H9 (cell line): ENCODE results near the gene PPP1CA. TPM values are rescaled to one million over a fixed set of nuclear protein-coding genes. Genes with fewer than 3 reads are reported as not detected.

Experiments used
- DNase-seq: peaks from one replicate; pipeline ENCODE4 v3.0.0-alpha.2; 2017
- H2AFZ ChIP-seq: one replicate; pipeline ENCODE4 v1.6.1; 2013; ENCODE audit warnings: mild to moderate bottlenecking, low read length, control low read depth, moderate library complexity
- H2AK5ac ChIP-seq: 2 replicates; pipeline ENCODE4 v1.6.1; 2013; ENCODE audit warnings: low read length, control low read depth, mixed read lengths; ENCODE audit not compliant: insufficient read length
- H2BK120ac ChIP-seq: one replicate; pipeline ENCODE4 v1.6.1; 2013; ENCODE audit warnings: low read depth, mild to moderate bottlenecking, low read length, control low read depth, inconsistent platforms; ENCODE audit not compliant: poor library complexity, severe bottlenecking
- H2BK12ac ChIP-seq: 2 replicates; pipeline ENCODE4 v1.6.1; 2013; ENCODE audit warnings: low read length, control low read depth, mixed read lengths, low read depth; ENCODE audit not compliant: insufficient read length
- H2BK15ac ChIP-seq: 2 replicates; pipeline ENCODE4 v1.6.1; 2013; ENCODE audit warnings: low read depth, low read length, control low read depth
- H2BK20ac ChIP-seq: one replicate; pipeline ENCODE4 v1.6.1; 2013; ENCODE audit warnings: low read depth, mild to moderate bottlenecking, low read length, control low read depth, inconsistent platforms; ENCODE audit not compliant: poor library complexity, severe bottlenecking
- H2BK5ac ChIP-seq: 2 replicates; pipeline ENCODE4 v1.6.1; 2013; ENCODE audit warnings: low read length, control low read depth, mixed read lengths; ENCODE audit not compliant: insufficient read length
- H3K14ac ChIP-seq: 2 replicates; pipeline ENCODE4 v1.6.1; 2013; ENCODE audit warnings: low read length, control low read depth; ENCODE audit not compliant: insufficient read depth
- H3K18ac ChIP-seq: 2 replicates; pipeline ENCODE4 v1.6.1; 2013; ENCODE audit warnings: low read depth, mild to moderate bottlenecking, mixed read lengths, low read length, control low read depth; ENCODE audit not compliant: insufficient read length
- H3K23ac ChIP-seq: 2 replicates; pipeline ENCODE4 v1.6.1; 2013; ENCODE audit warnings: low read length, control low read depth, mixed read lengths, low read depth; ENCODE audit not compliant: insufficient read length
- H3K23me2 ChIP-seq: 2 replicates; pipeline ENCODE4 v1.6.1; 2013; ENCODE audit warnings: low read depth, mild to moderate bottlenecking, mixed read lengths, low read length, control low read depth; ENCODE audit not compliant: insufficient read length, poor library complexity, severe bottlenecking
- H3K27ac ChIP-seq: 2 replicates; pipeline ENCODE4 v1.5.1; 2013; ENCODE audit warnings: low read length, control low read depth, mixed read lengths, low read depth; ENCODE audit not compliant: insufficient read length
- H3K27me3 ChIP-seq: 2 replicates; pipeline ENCODE4 v1.6.1; 2013; ENCODE audit warnings: low read length, control low read depth, inconsistent platforms; ENCODE audit not compliant: insufficient read depth
- H3K4ac ChIP-seq: 2 replicates; pipeline ENCODE4 v1.6.1; 2013; ENCODE audit warnings: low read depth, mild to moderate bottlenecking, control low read depth, inconsistent platforms, low read length, moderate library complexity
- H3K4me1 ChIP-seq: 2 replicates; pipeline ENCODE4 v1.6.1; 2013; ENCODE audit warnings: low read length, control low read depth, inconsistent platforms; ENCODE audit not compliant: insufficient read depth
- H3K4me2 ChIP-seq: 2 replicates; pipeline ENCODE4 v1.6.1; 2013; ENCODE audit warnings: low read length, control low read depth, mixed read lengths; ENCODE audit not compliant: insufficient read length, insufficient read depth
- H3K56ac ChIP-seq: 2 replicates; pipeline ENCODE4 v1.6.1; 2013; ENCODE audit warnings: low read depth, mild to moderate bottlenecking, mixed read lengths, low read length, control low read depth; ENCODE audit not compliant: insufficient read length
- H3K79me1 ChIP-seq: 2 replicates; pipeline ENCODE4 v1.6.1; 2013; ENCODE audit warnings: low read depth, mild to moderate bottlenecking, moderate library complexity, low read length, control low read depth, inconsistent platforms; ENCODE audit not compliant: insufficient read depth, poor library complexity, severe bottlenecking
- H3K79me2 ChIP-seq: 2 replicates; pipeline ENCODE4 v1.6.1; 2013; ENCODE audit warnings: low read length, control low read depth, inconsistent platforms; ENCODE audit not compliant: insufficient read depth
- H3K9ac ChIP-seq: 2 replicates; pipeline ENCODE4 v1.6.1; 2013; ENCODE audit warnings: low read length, control low read depth, mixed read lengths; ENCODE audit not compliant: insufficient read length; ENCODE audit errors: extremely low read depth
- H3K9me3 ChIP-seq: one replicate; pipeline ENCODE4 v1.6.1; 2013; ENCODE audit warnings: low read depth, low read length, inconsistent platforms; ENCODE audit not compliant: control insufficient read depth
- H3T11ph ChIP-seq: one replicate; pipeline ENCODE4 v1.6.1; 2013; ENCODE audit warnings: mild to moderate bottlenecking, low read length, control low read depth, inconsistent platforms
- H4K20me1 ChIP-seq: one replicate; pipeline ENCODE4 v1.6.1; 2013; ENCODE audit not compliant: control insufficient read depth, insufficient read length, insufficient read depth
- H4K5ac ChIP-seq: 2 replicates; pipeline ENCODE4 v1.6.1; 2013; ENCODE audit warnings: low read depth, mild to moderate bottlenecking, mixed read lengths, low read length, control low read depth; ENCODE audit not compliant: insufficient read length
- H4K8ac ChIP-seq: replicated peaks from 2 replicates; pipeline ENCODE4 v1.6.1; 2013; ENCODE audit warnings: low read length, control low read depth, mixed read lengths, low read depth; ENCODE audit not compliant: insufficient read length
- H4K91ac ChIP-seq: 2 replicates; pipeline ENCODE4 v1.6.1; 2013; ENCODE audit warnings: low read depth, mild to moderate bottlenecking, moderate library complexity, mixed read lengths, low read length, control low read depth; ENCODE audit not compliant: insufficient read length
- H3K27ac Mint-ChIP-seq, 3 experiments: 2 replicates in 2 of 3; 3 replicates in 1 of 3; pipeline ENCODE4 v1.8.0; 2020 to 2021; ENCODE audit warnings: mixed read lengths in 3 of 3, mild to moderate bottlenecking in 1 of 3, moderate library complexity in 1 of 3
- H3K27me3 Mint-ChIP-seq: 2 replicates; pipeline ENCODE4 v1.8.0; 2021; ENCODE audit warnings: low read depth, mild to moderate bottlenecking, moderate library complexity, mixed read lengths
- H3K36me3 Mint-ChIP-seq, 3 experiments: 2 replicates in 2 of 3; 3 replicates in 1 of 3; pipeline ENCODE4 v1.8.0; 2020 to 2021; ENCODE audit warnings: low read depth in 3 of 3, mixed read lengths in 3 of 3; ENCODE audit not compliant: insufficient read depth in 1 of 3
- H3K4me1 Mint-ChIP-seq, 2 experiments: 2 replicates each; pipeline ENCODE4 v1.8.0; 2020; ENCODE audit warnings: mixed read lengths in 2 of 2
- H3K4me3 Mint-ChIP-seq, 2 experiments: 2 replicates in 1 of 2; 3 replicates in 1 of 2; pipeline ENCODE4 v1.8.0; 2020 to 2021; ENCODE audit warnings: mild to moderate bottlenecking in 2 of 2, mixed read lengths in 2 of 2, moderate library complexity in 1 of 2
- H3K9me3 Mint-ChIP-seq, 2 experiments: 2 replicates in 1 of 2; 3 replicates in 1 of 2; pipeline ENCODE4 v1.8.0; 2020; ENCODE audit warnings: mild to moderate bottlenecking in 2 of 2, mixed read lengths in 2 of 2, moderate library complexity in 1 of 2
- CTCF ChIP-seq: fragments of 200-600 bp; sonication (generic); conservative IDR thresholded peaks from 3 replicates; pipeline ENCODE4 v1.8.0; 2021; ENCODE audit warnings: antibody characterized with exemption, mild to moderate bottlenecking
- WGBS: extraction: QIAGEN DNeasy Blood & Tissue Kit; methylation state at CpG from one replicate; pipeline ENCODE4 v1.1.7; 2013; ENCODE audit warnings: missing lambda C conversion rate, low lambda C conversion rate, mixed read lengths; ENCODE audit not compliant: insufficient read length; ENCODE audit errors: extremely low coverage; 5-methylcytosine and 5-hydroxymethylcytosine counted together
- total RNA-seq: library from RNA; stranded (reverse); gene quantifications from 2 replicates; pipeline ENCODE4 v1.2.1, GENCODE V29; 2021

PPP1CA gene
- total RNA-seq, 1 experiment from 2014 or later: 205 TPM

GRCh38 chr11:67435727-67436458 lies 34.2 kb upstream of the PPP1CA start:
- no peak overlapping the region for H3K9ac ChIP-seq
- no peaks in the 10 kb centered on the region; the same call in 1 of the 2 replicates for H3K27me3 Mint-ChIP-seq
- H3K27ac Mint-ChIP-seq: peak overlapping the region; percentile 44 to 96 (median 94); a peak in 5 of 7 replicates

More at GRCh38 chr11:67435727-67436458, 34.2 kb upstream of the PPP1CA start:
- H3K27ac ChIP-seq: no peak overlapping the region
- H3K56ac ChIP-seq: no peak overlapping the region
- H2AFZ ChIP-seq: no peak overlapping the region
- H4K91ac ChIP-seq: peak overlapping the region; percentile 5
- no CpG with 5 or more reads among the region's 38 CpGs for WGBS
- H3K23ac ChIP-seq: no peak overlapping the region
- H3T11ph ChIP-seq: no peak overlapping the region
- no peak overlapping the region for H2BK20ac ChIP-seq
- peak overlapping the region; percentile 8 for H2BK120ac ChIP-seq
- H3K79me2 ChIP-seq: no peaks in the 10 kb centered on the region
- H3K4me3 Mint-ChIP-seq: no peak overlapping the region
- TF ChIP-seq CTCF: no peak
- no peak overlapping the region for H3K4ac ChIP-seq
- H3K27me3 ChIP-seq: no peaks in the 10 kb centered on the region
- DNase-seq: no peak
- H3K4me1 ChIP-seq: no peaks in the 10 kb centered on the region; the same call in 1 of the 2 replicates
- no peak overlapping the region for H2AK5ac ChIP-seq
- no peak overlapping the region for H4K5ac ChIP-seq
- H3K4me2 ChIP-seq: no peak overlapping the region
- H3K4me1 Mint-ChIP-seq: peaks cover 4 to 10% of the 10 kb centered on the region in 2 experiments
- peak overlapping the region; percentile 47 for H3K18ac ChIP-seq
- peak overlapping the region; percentile 18; the same call in 1 of the 2 replicates for H3K14ac ChIP-seq
- H4K20me1 ChIP-seq: no peaks in the 10 kb centered on the region
- no peak overlapping the region for H2BK12ac ChIP-seq
- no peaks in the 10 kb centered on the region for H3K9me3 Mint-ChIP-seq
- H3K23me2 ChIP-seq: no peaks in the 10 kb centered on the region
- H4K8ac ChIP-seq: no peak overlapping the region
- peaks cover 13 to 49% (median 45%) of the 10 kb centered on the region in 3 experiments; a peak in 6 of 7 replicates for H3K36me3 Mint-ChIP-seq
- no peaks in the 10 kb centered on the region for H3K79me1 ChIP-seq
- H2BK5ac ChIP-seq: no peak overlapping the region
- H2BK15ac ChIP-seq: no peak overlapping the region
- H3K9me3 ChIP-seq: no peaks in the 10 kb centered on the region
